ENCODE results near the gene ZNF227.
"Not testable (repeated sequence)": the region's sequence is repeated elsewhere in the genome, so short reads cannot be mapped to it uniquely, and the experiment has no call there.

ZNF227 gene

DNA sequence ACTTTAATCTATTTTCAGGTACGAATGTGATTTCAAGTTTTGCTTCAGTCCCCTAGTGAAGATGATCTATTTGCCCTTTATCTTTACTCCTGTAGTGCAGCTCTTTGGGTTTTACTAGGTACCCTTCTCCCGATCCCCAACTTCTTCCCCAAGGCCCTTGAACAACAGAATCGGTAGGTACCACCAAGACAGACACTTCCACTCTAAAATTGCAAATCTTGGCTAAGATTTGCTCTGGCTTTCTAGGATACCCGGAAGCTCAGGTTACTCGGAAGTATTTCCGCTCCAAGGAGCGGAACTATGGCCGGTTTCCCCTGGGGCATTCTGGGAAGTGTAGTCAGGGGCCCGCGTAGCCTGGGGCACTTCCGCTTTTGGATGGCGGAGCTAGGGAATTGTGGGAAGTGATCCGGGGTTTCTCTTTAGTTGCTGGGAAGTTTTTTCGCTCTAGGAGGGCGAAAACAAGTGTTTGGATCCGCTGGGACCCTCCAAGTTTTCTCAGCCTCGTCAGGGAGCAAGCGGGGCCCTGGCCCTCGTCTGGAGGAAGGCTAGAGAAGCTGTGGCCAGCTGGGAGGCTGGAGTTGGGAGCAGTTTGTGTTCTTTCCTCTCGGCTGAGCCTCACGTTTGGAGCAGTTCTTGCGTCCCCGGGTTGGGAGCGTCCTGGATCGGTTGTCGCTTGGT, 5.1 kb upstream of the ZNF227 start:
- DNase-seq (ENCODE audit: low read depth) = peak; percentile 86
- peak overlapping the region; percentile 65 for H3K4me3 ChIP-seq (ENCODE audit: low read depth, low read length)
- TF ChIP-seq, protein P1, sequence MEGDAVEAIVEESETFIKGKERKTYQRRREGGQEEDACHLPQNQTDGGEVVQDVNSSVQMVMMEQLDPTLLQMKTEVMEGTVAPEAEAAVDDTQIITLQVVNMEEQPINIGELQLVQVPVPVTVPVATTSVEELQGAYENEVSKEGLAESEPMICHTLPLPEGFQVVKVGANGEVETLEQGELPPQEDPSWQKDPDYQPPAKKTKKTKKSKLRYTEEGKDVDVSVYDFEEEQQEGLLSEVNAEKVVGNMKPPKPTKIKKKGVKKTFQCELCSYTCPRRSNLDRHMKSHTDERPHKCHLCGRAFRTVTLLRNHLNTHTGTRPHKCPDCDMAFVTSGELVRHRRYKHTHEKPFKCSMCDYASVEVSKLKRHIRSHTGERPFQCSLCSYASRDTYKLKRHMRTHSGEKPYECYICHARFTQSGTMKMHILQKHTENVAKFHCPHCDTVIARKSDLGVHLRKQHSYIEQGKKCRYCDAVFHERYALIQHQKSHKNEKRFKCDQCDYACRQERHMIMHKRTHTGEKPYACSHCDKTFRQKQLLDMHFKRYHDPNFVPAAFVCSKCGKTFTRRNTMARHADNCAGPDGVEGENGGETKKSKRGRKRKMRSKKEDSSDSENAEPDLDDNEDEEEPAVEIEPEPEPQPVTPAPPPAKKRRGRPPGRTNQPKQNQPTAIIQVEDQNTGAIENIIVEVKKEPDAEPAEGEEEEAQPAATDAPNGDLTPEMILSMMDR (IDR thresholded peaks at IDR 0.05; ENCODE audit: low read depth, low read length, missing control alignments) = no peak

DNA sequence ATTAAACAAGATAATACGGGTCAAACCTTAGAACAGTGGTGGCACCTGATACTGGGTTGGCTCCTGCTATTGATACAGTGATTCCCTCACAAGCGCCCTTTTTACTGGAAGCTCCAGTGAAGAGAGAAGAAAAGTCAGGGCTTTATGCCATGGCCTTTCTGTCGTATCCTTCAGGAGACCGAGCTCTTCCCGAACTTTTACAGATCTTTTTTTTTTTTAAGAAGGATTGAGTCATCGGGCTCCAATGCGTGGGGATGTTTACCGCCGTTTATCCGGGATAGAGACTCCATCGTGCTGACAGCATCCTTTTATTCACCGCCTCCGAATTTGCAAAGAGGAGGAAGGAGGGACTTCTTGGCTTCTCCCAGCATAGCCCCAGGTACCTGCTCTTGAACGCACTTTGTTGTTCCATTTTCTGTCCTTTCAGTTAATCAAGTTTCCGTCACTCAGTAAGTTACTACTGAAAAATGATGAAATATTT, 574 bp downstream of the ZNF227 start:
- TF ChIP-seq, protein P1 (IDR thresholded peaks at IDR 0.05; ENCODE audit: low read depth, low read length, missing control alignments) = no peak
- DNase-seq (ENCODE audit: low read depth) = no peak
- H3K4me3 ChIP-seq (ENCODE audit: low read depth, low read length) = peak overlapping the region; percentile 85

DNA sequence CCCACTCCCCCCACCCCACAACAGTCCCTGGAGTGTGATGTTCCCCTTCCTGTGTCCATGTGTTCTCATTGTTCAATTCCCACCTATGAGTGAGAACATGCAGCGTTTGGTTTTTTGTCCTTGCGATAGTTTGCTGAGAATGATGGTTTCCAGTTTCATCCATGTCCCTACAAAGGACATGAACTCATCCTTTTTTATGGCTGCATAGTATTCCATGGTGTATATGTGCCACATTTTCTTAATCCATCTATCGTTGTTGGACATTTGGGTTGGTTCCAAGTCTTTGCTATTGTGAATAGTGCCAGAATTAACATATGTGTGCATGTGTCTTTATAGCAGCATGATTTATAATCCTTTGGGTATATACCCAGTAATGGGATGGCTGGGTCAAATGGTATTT, 7.6 kb downstream of the ZNF227 start:
- not testable (repeated sequence) for DNase-seq (ENCODE audit: low read depth); H3K4me3 ChIP-seq (ENCODE audit: low read depth, low read length)

DNA sequence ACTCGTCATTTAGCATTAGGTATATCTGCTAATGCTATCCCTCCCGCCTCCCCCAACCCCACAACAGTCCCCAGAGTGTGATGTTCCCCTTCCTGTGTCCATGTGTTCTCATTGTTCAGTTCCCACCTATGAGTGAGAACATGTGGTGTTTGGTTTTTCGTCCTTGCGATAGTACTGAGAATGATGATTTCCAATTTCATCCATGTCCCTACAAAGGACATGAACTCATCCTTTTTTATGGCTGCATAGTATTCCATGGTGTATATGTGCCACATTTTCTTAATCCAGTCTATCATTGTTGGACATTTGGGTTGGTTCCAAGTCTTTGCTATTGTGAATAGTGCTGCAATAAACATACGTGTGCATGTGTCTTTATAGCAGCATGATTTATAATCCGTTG, 8.4 kb downstream of the ZNF227 start:
- not testable (repeated sequence) for H3K4me3 ChIP-seq (ENCODE audit: low read depth, low read length); DNase-seq (ENCODE audit: low read depth)

DNA sequence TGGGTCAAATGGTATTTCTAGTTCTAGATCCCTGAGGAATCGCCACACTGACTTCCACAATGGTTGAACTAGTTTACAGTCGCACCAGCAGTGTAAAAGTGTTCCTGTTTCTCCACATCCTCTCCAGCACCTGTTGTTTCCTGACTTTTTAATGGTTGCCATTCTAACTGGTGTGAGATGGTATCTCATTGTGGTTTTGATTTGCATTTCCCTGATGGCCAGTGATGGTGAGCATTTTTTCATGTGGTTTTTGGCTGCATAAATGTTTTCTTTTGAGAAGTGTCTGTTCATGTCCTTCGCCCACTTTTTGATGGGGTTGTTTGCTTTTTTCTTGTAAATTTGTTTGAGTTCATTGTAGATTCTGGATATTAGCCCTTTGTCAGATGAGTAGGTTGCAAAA, 9.0 kb downstream of the ZNF227 start:
- DNase-seq (ENCODE audit: low read depth); H3K4me3 ChIP-seq (ENCODE audit: low read depth, low read length): not testable (repeated sequence)

DNA sequence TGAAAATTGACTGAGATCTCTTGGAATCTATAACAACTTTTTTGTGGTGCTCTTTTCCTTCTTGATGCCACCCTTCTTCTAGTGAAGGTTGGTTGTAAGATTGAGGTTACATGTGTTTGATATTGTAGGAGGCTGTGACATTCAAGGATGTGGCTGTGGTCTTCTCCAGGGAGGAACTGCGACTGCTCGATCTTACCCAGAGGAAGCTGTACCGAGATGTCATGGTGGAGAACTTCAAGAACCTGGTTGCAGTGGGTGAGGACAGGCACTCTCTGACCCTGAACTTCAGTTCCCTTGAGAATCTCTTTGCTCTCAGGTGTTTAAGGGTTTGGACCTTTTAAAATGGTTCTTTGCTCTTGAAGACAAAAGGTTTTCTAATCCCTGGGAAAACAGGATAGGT, 16.0 kb downstream of the ZNF227 start:
- no peak overlapping the region for H3K4me3 ChIP-seq (ENCODE audit: low read depth, low read length)
- DNase-seq (ENCODE audit: low read depth) = no peak
- TF ChIP-seq, protein P1 (IDR thresholded peaks at IDR 0.05; ENCODE audit: low read depth, low read length, missing control alignments) = no peak

DNA sequence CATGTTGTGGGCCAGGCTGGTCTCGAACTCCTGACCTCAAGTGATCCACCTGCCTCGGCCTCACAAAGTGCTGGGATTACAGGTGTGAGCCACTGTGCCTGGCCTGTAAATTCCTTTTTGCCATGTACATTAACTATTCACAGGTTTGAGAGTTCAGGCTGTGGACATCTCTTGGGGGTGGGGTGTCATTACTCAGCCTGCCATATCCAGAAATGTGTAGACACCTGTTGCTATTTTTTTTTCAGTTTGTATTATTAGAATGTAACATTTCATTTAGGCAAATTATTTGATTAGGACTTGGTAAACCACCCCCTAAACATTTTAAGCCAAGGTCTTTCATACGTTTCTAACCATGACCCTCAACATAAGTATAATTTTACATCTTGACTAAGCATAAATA, 20.5 kb downstream of the ZNF227 start:
- TF ChIP-seq, protein P1 (IDR thresholded peaks at IDR 0.05; ENCODE audit: low read depth, low read length, missing control alignments) = no peak
- H3K4me3 ChIP-seq (ENCODE audit: low read depth, low read length) = no peak overlapping the region
- no peak for DNase-seq (ENCODE audit: low read depth)

DNA sequence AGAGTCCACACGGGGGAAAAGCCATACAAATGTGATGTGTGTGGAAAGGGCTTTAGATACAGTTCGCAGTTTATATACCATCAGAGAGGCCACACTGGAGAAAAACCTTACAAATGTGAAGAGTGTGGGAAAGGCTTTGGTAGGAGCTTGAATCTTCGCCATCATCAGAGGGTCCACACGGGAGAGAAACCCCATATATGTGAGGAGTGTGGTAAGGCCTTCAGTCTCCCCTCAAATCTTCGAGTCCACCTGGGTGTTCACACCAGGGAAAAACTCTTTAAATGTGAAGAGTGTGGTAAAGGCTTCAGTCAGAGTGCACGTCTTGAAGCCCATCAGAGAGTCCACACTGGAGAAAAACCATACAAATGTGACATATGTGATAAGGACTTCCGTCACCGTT, 24.1 kb downstream of the ZNF227 start:
- TF ChIP-seq, protein P1 (IDR thresholded peaks at IDR 0.05; ENCODE audit: low read depth, low read length, missing control alignments) = no peak
- DNase-seq (ENCODE audit: low read depth) = no peak
- no peak overlapping the region for H3K4me3 ChIP-seq (ENCODE audit: low read depth, low read length)

DNA sequence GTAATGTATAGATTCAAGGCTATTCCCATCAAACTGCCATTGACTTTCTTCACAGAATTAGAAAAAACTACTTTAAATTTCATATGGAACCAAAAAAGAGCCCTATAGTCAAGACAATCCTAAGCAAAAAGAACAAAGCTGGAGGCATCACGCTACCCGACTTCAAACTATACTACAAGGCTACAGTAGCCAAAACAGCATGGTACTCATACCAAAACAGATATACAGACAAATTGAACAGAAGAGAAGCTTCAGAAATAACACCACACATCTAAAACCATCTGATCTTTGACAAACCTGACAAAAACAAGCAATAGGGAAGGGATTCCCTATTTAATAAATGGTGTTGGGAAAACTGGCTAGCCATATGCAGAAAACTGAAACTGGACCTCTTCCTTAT, 40.0 kb downstream of the ZNF227 start:
- DNase-seq (ENCODE audit: low read depth); H3K4me3 ChIP-seq (ENCODE audit: low read depth, low read length): not testable (repeated sequence)

DNA sequence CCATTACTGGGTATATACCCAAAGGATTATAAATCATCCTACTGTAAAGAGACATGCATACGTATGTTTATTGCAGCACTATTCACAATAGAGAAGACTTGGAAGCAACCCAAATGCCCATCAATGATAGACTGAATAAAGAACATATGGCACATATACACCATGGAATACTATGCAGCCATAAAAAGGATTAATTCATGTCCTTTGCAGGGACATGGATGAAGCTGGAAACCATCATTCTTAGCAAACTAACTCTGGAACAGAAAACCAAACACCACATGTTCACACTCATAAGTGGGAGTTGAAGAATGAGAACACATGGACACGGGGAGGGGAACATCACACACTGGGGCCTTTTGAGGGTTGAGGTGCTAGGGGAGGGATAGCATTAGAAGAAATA, 41.1 kb downstream of the ZNF227 start:
- not testable (repeated sequence) for H3K4me3 ChIP-seq (ENCODE audit: low read depth, low read length); DNase-seq (ENCODE audit: low read depth)
